DOHH2 (cell line): ENCODE data around the gene RPP30.

ENCODE experiments used
- CTCF ChIP-seq: fragments of 200-600 bp; sonication (generic); IDR thresholded peaks from one replicate; pipeline ENCODE4 v1.5.1; 2014; ENCODE audit warnings: antibody characterized with exemption, mild to moderate bottlenecking, low read depth, low read length; ENCODE audit not compliant: poor library complexity, severe bottlenecking
- EZH2phosphoT487 ChIP-seq: fragments of 200-600 bp; sonication (generic); IDR thresholded peaks from 2 replicates; pipeline ENCODE4 v1.6.1; 2017; ENCODE audit warnings: borderline replicate concordance, mild to moderate bottlenecking, antibody characterized with exemption, low read length, moderate library complexity, mixed read lengths

- TF ChIP-seq EZH2phosphoT487 = no peak
- TF ChIP-seq CTCF = no peak
Observed at GRCh38 chr10:90913774-90914420, 42.1 kb downstream of the RPP30 start.
